IMR-90 (cell line): Measurements from ENCODE around the gene ZNF177.

Source experiments
- CTCF ChIP-seq: conservative IDR thresholded peaks from 2 replicates; pipeline ENCODE4 v1.5.1; 2012; ENCODE audit warnings: mild to moderate bottlenecking, low read depth, low read length, improper control_type of control experiment
- MAZ ChIP-seq: IDR thresholded peaks from 2 replicates; pipeline ENCODE4 v1.6.1; 2012; ENCODE audit warnings: low read depth, mild to moderate bottlenecking, low read length, improper control_type of control experiment, moderate library complexity, borderline replicate concordance
- NFE2L2 ChIP-seq: fragments of 150-350 bp; IDR thresholded peaks from 2 replicates; pipeline ENCODE4 v1.6.1; 2016; ENCODE audit warnings: low read depth, mild to moderate bottlenecking, low read length
- POLR2A ChIP-seq: IDR thresholded peaks from 2 replicates; pipeline ENCODE4 v1.6.1; 2012; ENCODE audit warnings: mild to moderate bottlenecking, low read depth, low read length
- RAD21 ChIP-seq: IDR thresholded peaks from 2 replicates; pipeline ENCODE4 v1.6.1; 2012; ENCODE audit warnings: low read length, improper control_type of control experiment
- RCOR1 ChIP-seq: IDR thresholded peaks from 2 replicates; pipeline ENCODE4 v1.6.1; 2012; ENCODE audit warnings: mild to moderate bottlenecking, low read length, improper control_type of control experiment; ENCODE audit not compliant: insufficient replicate concordance
- SMC3 ChIP-seq: fragments of 150-350 bp; IDR thresholded peaks from 2 replicates; pipeline ENCODE4 v1.6.1; 2016; ENCODE audit warnings: low read depth, mild to moderate bottlenecking, antibody characterized with exemption, low read length, moderate library complexity
- USF2 ChIP-seq: fragments of 150-350 bp; IDR thresholded peaks from 2 replicates; pipeline ENCODE4 v1.6.1; 2017; ENCODE audit warnings: mild to moderate bottlenecking, antibody characterized with exemption, low read length, low read depth

GRCh38 chr19:9413240-9413954 lies 50.6 kb downstream of the ZNF177 start:
- TF ChIP-seq POLR2A = no peak
- TF ChIP-seq RCOR1 = no peak
- TF ChIP-seq CTCF = no peak
- TF ChIP-seq RAD21 = no peak
- TF ChIP-seq NFE2L2 = no peak
- no peak for TF ChIP-seq MAZ
- TF ChIP-seq USF2 = no peak
- no peak for TF ChIP-seq SMC3
